H1 (cell line): ENCODE results near the gene MYO7B. TPM values are rescaled to one million over a fixed set of nuclear protein-coding genes. Genes with fewer than 3 reads are reported as not detected.
A peak's percentile ranks its signal among the peaks of the same experiment; 100 is the strongest.

Source experiments
- CTCF ChIA-PET: fragments of 300-600 bp; sonication (Branson Sonifier 250); formaldehyde crosslinking; loops from one replicate; lab custom pipeline; 2021; ENCODE audit not compliant: partially characterized antibody; lab: Charles Lee
- POLR2A ChIA-PET: fragments of 300-600 bp; sonication (Branson Sonifier 250); formaldehyde crosslinking; loops from one replicate; lab custom pipeline; 2021; ENCODE audit warnings: inconsistent platforms; ENCODE audit not compliant: partially characterized antibody; lab: Charles Lee
- DNase-seq, 2 experiments: peaks; one replicate each; pipeline versions ENCODE4 v3.0.0 to v3.0.0-alpha.2; 2010 to 2022; ENCODE audit warnings: low spot score in 2 of 2, low read depth in 1 of 2, mixed read lengths in 1 of 2
- FAIRE-seq: peaks from 2 replicates; lab custom pipeline; 2011; peaks lifted over from hg19 to GRCh38; lab: Jason Lieb, UNC
- H2AFZ ChIP-seq: 2 replicates; pipeline ENCODE4 v1.8.1; 2012; ENCODE audit warnings: low read length, inconsistent platforms
- H2AK5ac ChIP-seq: 2 replicates; pipeline ENCODE4 v1.6.1; 2013; ENCODE audit warnings: low read depth, low read length
- H2BK120ac ChIP-seq: replicated peaks from 2 replicates; pipeline ENCODE3; 2013; ENCODE audit warnings: low read depth, low read length, inconsistent platforms
- H2BK12ac ChIP-seq: 2 replicates; pipeline ENCODE4 v1.6.1; 2013; ENCODE audit warnings: low read depth, low read length
- H2BK15ac ChIP-seq: 2 replicates; pipeline ENCODE4 v1.6.1; 2013; ENCODE audit warnings: low read length
- H2BK20ac ChIP-seq: 2 replicates; pipeline ENCODE4 v1.6.1; 2013; ENCODE audit warnings: low read length
- H2BK5ac ChIP-seq: 2 replicates; pipeline ENCODE4 v1.6.1; 2013; ENCODE audit warnings: low read depth, low read length
- H3K14ac ChIP-seq: 2 replicates; pipeline ENCODE4 v1.6.1; 2013; ENCODE audit warnings: inconsistent platforms; ENCODE audit not compliant: insufficient read length
- H3K18ac ChIP-seq: 2 replicates; pipeline ENCODE4 v1.6.1; 2013; ENCODE audit warnings: low read length; ENCODE audit errors: extremely low read depth
- H3K23ac ChIP-seq: 2 replicates; pipeline ENCODE4 v1.6.1; 2013; ENCODE audit warnings: inconsistent platforms; ENCODE audit not compliant: insufficient read length
- H3K23me2 ChIP-seq: 2 replicates; pipeline ENCODE4 v1.6.1; 2013; ENCODE audit warnings: low read depth, low read length
- H3K27ac ChIP-seq: 2 replicates; pipeline ENCODE4 v1.6.1; 2011; ENCODE audit warnings: low read depth, low read length, inconsistent platforms
- H3K27me3 ChIP-seq, 4 experiments: replicated peaks in 1 of 4; 1 replicate in 1 of 4; 2 replicates in 3 of 4; pipeline versions ENCODE4 v1.6.1 to v1.8.1; 2011 to 2013; ENCODE audit warnings: low read length in 3 of 4, mild to moderate bottlenecking in 3 of 4, inconsistent platforms in 2 of 4, mixed read lengths in 2 of 4, moderate library complexity in 1 of 4; ENCODE audit not compliant: control insufficient read depth in 3 of 4, insufficient read depth in 3 of 4; ENCODE audit errors: extremely low read depth in 1 of 4
- H3K36me3 ChIP-seq, 4 experiments: 2 replicates each; pipeline versions ENCODE4 v1.6.1 to v1.8.1; 2011 to 2013; ENCODE audit warnings: mild to moderate bottlenecking in 4 of 4, low read length in 3 of 4, moderate library complexity in 2 of 4, control low read depth in 1 of 4, inconsistent platforms in 1 of 4; ENCODE audit not compliant: insufficient read depth in 4 of 4, control insufficient read depth in 2 of 4
- H3K4ac ChIP-seq: replicated peaks from 2 replicates; pipeline ENCODE3; 2013; ENCODE audit warnings: low read length, low read depth, mixed read lengths, inconsistent platforms; ENCODE audit not compliant: insufficient read length
- H3K4me1 ChIP-seq, 4 experiments: replicated peaks in 1 of 4; 1 replicate in 1 of 4; 2 replicates in 3 of 4; pipeline versions ENCODE4 v1.6.1 to v1.8.1; 2011 to 2013; ENCODE audit warnings: low read length in 3 of 4, inconsistent platforms in 2 of 4, mixed read lengths in 1 of 4; ENCODE audit not compliant: insufficient read depth in 4 of 4, control insufficient read depth in 3 of 4
- H3K4me2 ChIP-seq, 2 experiments: 2 replicates each; pipeline versions ENCODE4 v1.6.1 to v1.8.1; 2011 to 2013; ENCODE audit warnings: low read depth in 2 of 2, low read length in 2 of 2, control low read depth in 1 of 2, inconsistent platforms in 1 of 2, mild to moderate bottlenecking in 1 of 2; ENCODE audit not compliant: insufficient read depth in 1 of 2
- H3K4me3 ChIP-seq, 4 experiments: fragments of 200-600, 300-600 bp in 1 of 4; sonication (generic), shearing (Covaris generic), sonication (Bioruptor Twin) in 1 of 4; 2 replicates each; pipeline versions ENCODE4 v1.5.1 to v1.8.1; 2011 to 2016; ENCODE audit warnings: low read length in 4 of 4, low read depth in 3 of 4, control low read depth in 2 of 4, inconsistent platforms in 2 of 4, mild to moderate bottlenecking in 2 of 4, mixed read lengths in 1 of 4, moderate library complexity in 1 of 4; ENCODE audit not compliant: insufficient read depth in 2 of 4; ENCODE audit errors: extremely low read depth in 1 of 4
- H3K56ac ChIP-seq: replicated peaks from 2 replicates; pipeline ENCODE3; 2013; ENCODE audit warnings: low read depth, mild to moderate bottlenecking, mixed read lengths, low read length, inconsistent platforms; ENCODE audit not compliant: insufficient read length
- H3K79me1 ChIP-seq: 2 replicates; pipeline ENCODE4 v1.6.1; 2013; ENCODE audit warnings: low read depth, low read length, control low read depth
- H3K79me2 ChIP-seq, 2 experiments: 2 replicates each; pipeline versions ENCODE4 v1.6.1 to v1.8.1; 2012 to 2013; ENCODE audit warnings: low read length in 2 of 2, mild to moderate bottlenecking in 2 of 2, inconsistent platforms in 1 of 2; ENCODE audit not compliant: insufficient read depth in 2 of 2, control insufficient read depth in 1 of 2
- H3K9ac ChIP-seq, 4 experiments: replicated peaks in 1 of 4; 1 replicate in 1 of 4; 2 replicates in 3 of 4; pipeline versions ENCODE4 v1.6.1 to v1.8.1; 2011 to 2013; ENCODE audit warnings: low read depth in 3 of 4, low read length in 3 of 4, control low read depth in 2 of 4, mild to moderate bottlenecking in 2 of 4, moderate library complexity in 2 of 4, inconsistent platforms in 1 of 4; ENCODE audit errors: extremely low read depth in 1 of 4
- H3K9me3 ChIP-seq, 2 experiments: 2 replicates each; pipeline versions ENCODE4 v1.6.1 to v1.8.1; 2012 to 2013; ENCODE audit warnings: mild to moderate bottlenecking in 2 of 2, moderate library complexity in 2 of 2, control low read depth in 1 of 2, inconsistent platforms in 1 of 2, low read depth in 1 of 2, low read length in 1 of 2, mixed read lengths in 1 of 2; ENCODE audit not compliant: insufficient read depth in 2 of 2
- H4K20me1 ChIP-seq, 2 experiments: replicated peaks in 1 of 2; 2 replicates each; pipeline versions ENCODE3 to v1.8.1; 2011 to 2013; ENCODE audit warnings: inconsistent platforms in 2 of 2, low read length in 2 of 2, mild to moderate bottlenecking in 1 of 2; ENCODE audit not compliant: insufficient read depth in 2 of 2, control insufficient read depth in 1 of 2
- H4K5ac ChIP-seq: 2 replicates; pipeline ENCODE4 v1.6.1; 2013; ENCODE audit warnings: low read length, low read depth, mixed read lengths, inconsistent platforms; ENCODE audit not compliant: insufficient read length
- H4K8ac ChIP-seq: 2 replicates; pipeline ENCODE4 v1.8.0; 2013; ENCODE audit warnings: mild to moderate bottlenecking, moderate library complexity, low read length, inconsistent platforms; ENCODE audit not compliant: insufficient read depth; ENCODE audit errors: extremely low read depth
- H4K91ac ChIP-seq: replicated peaks from 2 replicates; pipeline ENCODE3; 2013; ENCODE audit warnings: low read length, mixed read lengths, inconsistent platforms; ENCODE audit not compliant: insufficient read length
- ASH2L ChIP-seq: fragments of 200-600, 300-600 bp; sonication (generic); IDR thresholded peaks from one replicate; pipeline ENCODE4 v1.7.1; 2017; ENCODE audit warnings: low read length
- NRF1 ChIP-seq: IDR thresholded peaks from 2 replicates; pipeline ENCODE4 v1.6.1; 2011; ENCODE audit warnings: mild to moderate bottlenecking, low read depth, low read length, improper control_type of control experiment
- SP1 ChIP-seq: IDR thresholded peaks from 2 replicates; pipeline ENCODE4 v1.6.1; 2011; ENCODE audit warnings: low read depth, low read length
- TAF1 ChIP-seq: IDR thresholded peaks from 2 replicates; pipeline ENCODE4 v1.6.1; 2011; ENCODE audit warnings: mild to moderate bottlenecking, low read depth, low read length
- ZNF274 ChIP-seq: IDR thresholded peaks from 2 replicates; pipeline ENCODE4 v1.7.0; 2012; ENCODE audit warnings: low read length, borderline replicate concordance; ENCODE audit errors: extremely low read depth
- WGBS, 2 experiments: shearing (Covaris generic) in 1 of 2; methylation state at CpG; one replicate each; pipeline versions ENCODE4 v1.1.6 to v1.1.7; 2013 to 2015; ENCODE audit warnings: low lambda C conversion rate in 2 of 2, mixed read lengths in 2 of 2, inconsistent platforms in 1 of 2, low coverage in 1 of 2, missing lambda C conversion rate in 1 of 2; ENCODE audit not compliant: insufficient replicate concordance in 2 of 2, insufficient coverage in 1 of 2, insufficient read length in 1 of 2; ENCODE audit errors: extremely low coverage in 1 of 2, missing lambda C conversion rate in 1 of 2; 5-methylcytosine and 5-hydroxymethylcytosine counted together
- polyA plus RNA-seq, 7 experiments: library from polyadenylated mRNA; depleted of rRNA in 3 of 7; stranded (reverse) in 5 of 7; unstranded in 2 of 7; fragments of >200 nt in 5 of 7; fragments of 200-250 nt in 2 of 7; gene quantifications; 1 replicate in 5 of 7; 2 replicates in 1 of 7; 4 replicates in 1 of 7; pipeline versions ENCODE4 v1.2.1 to v1.2.3, GENCODE V29; 2011 to 2013; ENCODE audit warnings: missing spikeins in 2 of 7, mixed read lengths in 2 of 7
- total RNA-seq: library from RNA; stranded (reverse); fragmentation: NEBNext Ultra II Directional; extraction: Animal tissue kit (Norgen Biotek cat#: 25700); gene quantifications from 2 replicates; pipeline ENCODE4 v1.2.1, GENCODE V29; 2021

The MYO7B gene
- total and polyA plus RNA-seq, 2 of the 8 experiments (the other 6 are each of a cell fraction or from before 2014, with no cell fraction given): not detected

- POLR2A ChIA-PET: no interaction called here
- CTCF ChIA-PET: no interaction called here
These were observed 52.8 kb downstream of the MYO7B start for GRCh38 chr2:127588241-127588640.

More at GRCh38 chr2:127588241-127588640, 52.8 kb downstream of the MYO7B start:
- no peak for FAIRE-seq
- Histone ChIP-seq H3K27ac (no peak overlapping the region), H4K8ac (no peak overlapping the region), H3K4me2 (no peak overlapping the region), H3K23me2 (peaks cover 10% of the 10 kb centered on the region; the same call in 1 of the 2 replicates), H3K18ac (no peak overlapping the region), H4K20me1 (no peaks in the 10 kb centered on the region), H4K91ac (no peak overlapping the region), H3K9ac (no peak overlapping the region), H3K9me3 (no peaks in the 10 kb centered on the region), H3K56ac (no peak overlapping the region), H3K4me1 (peaks cover 0 to 8% (median 0%) of the 10 kb centered on the region in 4 experiments; a peak in 1 of 7 replicates), H3K14ac (no peak overlapping the region), H4K5ac (no peak overlapping the region), H3K36me3 (no peaks in the 10 kb centered on the region), H3K4me3 (no peak overlapping the region), H2AFZ (no peak overlapping the region), H2BK20ac (no peak overlapping the region), H2BK12ac (no peak overlapping the region), H3K79me1 (no peaks in the 10 kb centered on the region), H2BK15ac (no peak overlapping the region), H3K79me2 (no peaks in the 10 kb centered on the region), H3K27me3 (no peaks in the 10 kb centered on the region), H2BK120ac (no peak overlapping the region), H2AK5ac (no peak overlapping the region), H3K23ac (no peak overlapping the region), H2BK5ac (no peak overlapping the region), H3K4ac (no peak overlapping the region)
- TF ChIP-seq ZNF274 (no peak), SP1 (no peak), NRF1 (no peak), TAF1 (no peak), ASH2L (no peak)
- 89% methylated on average over 4 of the region's 5 CpGs; no CpG with 5 or more reads in 1 of the 2 experiments for WGBS, 2 experiments
- DNase-seq: peak in 1 of 2 experiments; percentile 16
